Kidney (tissue), 14 donors: ENCODE results near the gene SORCS3. TPM values are rescaled to one million over a fixed set of nuclear protein-coding genes. Genes with fewer than 3 reads are reported as not detected.

ENCODE experiments used
- DNase-seq, 5 donors: peaks; one replicate each; pipeline ENCODE4 v3.0.0-alpha.2; 2013 to 2020
- FAIRE-seq: peaks from 2 replicates; lab custom pipeline; 2012; peaks lifted over from hg19 to GRCh38; lab: Jason Lieb, UNC
- H3K27ac ChIP-seq, 2 donors: one replicate each; pipeline ENCODE4 v1.7.0; 2013; ENCODE audit warnings: low read depth in 2 of 2, low read length in 2 of 2, inconsistent platforms in 1 of 2
- H3K27me3 ChIP-seq: one replicate; pipeline ENCODE4 v1.7.1; 2013; ENCODE audit warnings: low read length, inconsistent platforms; ENCODE audit not compliant: control insufficient read depth, insufficient read depth
- H3K36me3 ChIP-seq, 3 donors: one replicate each; pipeline versions ENCODE4 v1.7.0 to v1.7.1; 2013; ENCODE audit warnings: low read length in 3 of 3, control low read depth in 1 of 3, inconsistent platforms in 1 of 3; ENCODE audit not compliant: insufficient read depth in 3 of 3, control insufficient read depth in 2 of 3
- H3K4me1 ChIP-seq, 3 donors: one replicate each; pipeline versions ENCODE4 v1.7.0 to v1.7.1; 2013; ENCODE audit warnings: low read length in 3 of 3, inconsistent platforms in 1 of 3, low read depth in 1 of 3; ENCODE audit not compliant: control insufficient read depth in 2 of 3, insufficient read depth in 2 of 3
- H3K4me3 ChIP-seq, 3 donors: one replicate each; pipeline versions ENCODE4 v1.7.0 to v1.8.1; 2013; ENCODE audit warnings: low read length in 3 of 3, control low read depth in 1 of 3, inconsistent platforms in 1 of 3
- H3K9ac ChIP-seq, 3 donors: one replicate each; pipeline versions ENCODE4 v1.7.0 to v1.7.1; 2013; ENCODE audit warnings: low read length in 3 of 3, control low read depth in 1 of 3, inconsistent platforms in 1 of 3
- H3K9me3 ChIP-seq, 3 donors: one replicate each; pipeline versions ENCODE4 v1.7.0 to v1.7.1; 2013; ENCODE audit warnings: low read length in 3 of 3, control low read depth in 1 of 3, inconsistent platforms in 1 of 3; ENCODE audit not compliant: control insufficient read depth in 2 of 3, insufficient read depth in 1 of 3
- intact Hi-C: fragments of 100-400 bp; cut with DNase I; formaldehyde crosslinking; loops from one replicate; pipeline ENCODE4 v1.11.1; 2022
- polyA plus RNA-seq: library from polyadenylated mRNA; stranded (reverse); fragments of 350-450 nt; fragmentation: Illumina TruSeq; extraction: RNeasy Lipid Tissue Mini Kit (QIAGEN cat#74804); gene quantifications from one replicate; pipeline ENCODE4 v1.2.3, GENCODE V29; 2014; ENCODE audit warnings: low read depth, low replicate concordance; ENCODE audit not compliant: insufficient read depth
- total RNA-seq: library from RNA; stranded (reverse); fragmentation: NEBNext Ultra II Directional; extraction: Animal tissue kit (Norgen Biotek cat#: 25700); gene quantifications from one replicate; pipeline ENCODE4 v1.2.1, GENCODE V29; 2021
- TF ChIP-seq, protein P1 (sequence below): IDR thresholded peaks from 3 replicates; pipeline ENCODE4 v1.5.1; 2012; ENCODE audit warnings: mild to moderate bottlenecking, moderate library complexity, borderline replicate concordance; ENCODE audit not compliant: insufficient read depth; ENCODE audit errors: extremely low read depth
- donor health status: control.
- donor health status: control.
- donor health status: control.
- donor health status: control.
- donor health status: control.
- donor health status: DM: yes; HTN: yes; CAD: no.
- donor health status: Normal renal cell carcinoma (clear cell type).

The SORCS3 gene
- total and polyA plus RNA-seq, 2 donors from 2014 or later: 0.52 to 1.1 TPM

DNA sequence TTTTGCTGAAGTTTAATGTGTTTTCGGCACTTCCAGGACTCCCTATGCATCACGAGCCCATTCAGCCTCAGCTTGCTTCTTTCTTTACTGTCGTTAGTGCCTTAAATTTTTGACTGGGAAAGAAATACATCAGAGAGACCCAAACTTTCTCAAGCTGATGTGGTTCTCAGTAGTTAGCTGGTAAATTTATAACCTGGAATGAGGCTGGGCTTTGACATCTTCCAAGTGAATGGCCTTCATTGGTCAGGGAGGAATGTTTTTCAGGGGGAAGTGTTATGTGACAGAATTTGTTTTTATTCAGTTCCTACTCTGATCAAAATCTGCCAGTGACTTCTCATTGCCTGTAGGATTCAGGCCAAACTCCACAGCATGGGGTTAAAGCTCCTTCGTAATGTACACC lies 296.9 kb downstream of the SORCS3 start:
- Histone ChIP-seq H3K9me3 (no peaks in the 10 kb centered on the region), H3K27me3 (no peaks in the 10 kb centered on the region), H3K4me3 (no peak overlapping the region), H3K27ac (no peak overlapping the region), H3K4me1 (peaks cover 0 to 14% (median 2%) of the 10 kb centered on the region in 3 donors), H3K9ac (no peak overlapping the region), H3K36me3 (no peaks in the 10 kb centered on the region)
- TF ChIP-seq, protein P1, sequence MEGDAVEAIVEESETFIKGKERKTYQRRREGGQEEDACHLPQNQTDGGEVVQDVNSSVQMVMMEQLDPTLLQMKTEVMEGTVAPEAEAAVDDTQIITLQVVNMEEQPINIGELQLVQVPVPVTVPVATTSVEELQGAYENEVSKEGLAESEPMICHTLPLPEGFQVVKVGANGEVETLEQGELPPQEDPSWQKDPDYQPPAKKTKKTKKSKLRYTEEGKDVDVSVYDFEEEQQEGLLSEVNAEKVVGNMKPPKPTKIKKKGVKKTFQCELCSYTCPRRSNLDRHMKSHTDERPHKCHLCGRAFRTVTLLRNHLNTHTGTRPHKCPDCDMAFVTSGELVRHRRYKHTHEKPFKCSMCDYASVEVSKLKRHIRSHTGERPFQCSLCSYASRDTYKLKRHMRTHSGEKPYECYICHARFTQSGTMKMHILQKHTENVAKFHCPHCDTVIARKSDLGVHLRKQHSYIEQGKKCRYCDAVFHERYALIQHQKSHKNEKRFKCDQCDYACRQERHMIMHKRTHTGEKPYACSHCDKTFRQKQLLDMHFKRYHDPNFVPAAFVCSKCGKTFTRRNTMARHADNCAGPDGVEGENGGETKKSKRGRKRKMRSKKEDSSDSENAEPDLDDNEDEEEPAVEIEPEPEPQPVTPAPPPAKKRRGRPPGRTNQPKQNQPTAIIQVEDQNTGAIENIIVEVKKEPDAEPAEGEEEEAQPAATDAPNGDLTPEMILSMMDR: no peak
- DNase-seq (peak in 2 of 5 donors; percentile 7 to 16), FAIRE-seq (no peak)
- intact Hi-C loops: no loop called here

DNA sequence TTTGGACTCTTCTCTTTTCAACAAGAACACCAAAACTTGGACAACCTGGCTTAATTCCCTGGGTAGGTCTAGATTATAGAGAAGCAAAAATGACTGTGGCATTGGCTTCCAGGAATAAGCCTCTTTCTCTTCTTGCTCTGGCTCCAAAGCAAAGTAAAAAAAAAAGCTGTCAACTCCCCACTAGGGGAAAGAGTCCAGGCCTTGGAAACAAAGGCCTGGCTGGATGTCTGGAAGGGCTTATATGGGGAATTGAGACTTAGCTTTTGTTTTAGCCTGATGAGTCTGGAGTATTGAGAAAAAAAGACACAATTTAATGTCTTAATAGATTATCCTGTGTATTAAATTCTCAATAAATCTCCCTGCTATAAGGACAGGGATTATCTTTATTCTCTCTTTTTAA lies 300.6 kb downstream of the SORCS3 start:
- no peak overlapping the region for H3K4me3 ChIP-seq
- FAIRE-seq (no peak), DNase-seq (no peak)
- intact Hi-C loops: no loop called here
- H3K9me3 ChIP-seq: no peaks in the 10 kb centered on the region
- no peak overlapping the region for H3K9ac ChIP-seq
- no peaks in the 10 kb centered on the region for H3K36me3 ChIP-seq
- no peak overlapping the region for H3K27ac ChIP-seq
- TF ChIP-seq, protein P1: no peak
- no peaks in the 10 kb centered on the region for H3K27me3 ChIP-seq
- peaks cover 0 to 14% (median 2%) of the 10 kb centered on the region in 3 donors for H3K4me1 ChIP-seq

DNA sequence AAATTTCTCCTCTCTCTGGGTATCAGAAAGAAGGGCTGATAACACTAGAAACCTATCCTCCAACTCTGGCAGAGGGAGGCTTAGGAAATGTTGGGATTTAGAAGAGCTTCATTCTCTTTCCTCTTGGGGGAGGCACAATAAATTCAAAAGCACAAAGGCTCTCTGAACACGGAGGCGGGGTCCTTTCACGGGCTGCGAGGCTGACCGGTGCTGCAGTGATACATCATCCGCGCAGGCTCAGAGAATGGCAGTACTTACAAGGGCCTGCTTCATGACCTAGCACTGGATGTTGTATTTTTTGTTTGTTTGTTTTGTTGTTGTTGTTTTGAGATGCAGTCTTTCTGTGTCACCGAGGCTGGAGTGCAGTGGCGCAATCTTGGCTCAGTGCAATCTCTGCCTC lies 306.2 kb downstream of the SORCS3 start:
- TF ChIP-seq, protein P1: no peak
- Histone ChIP-seq H3K27ac (no peak overlapping the region), H3K36me3 (no peaks in the 10 kb centered on the region), H3K9me3 (no peaks in the 10 kb centered on the region), H3K4me1 (no peaks in the 10 kb centered on the region), H3K4me3 (no peak overlapping the region), H3K9ac (no peak overlapping the region), H3K27me3 (no peaks in the 10 kb centered on the region)
- intact Hi-C loops: no loop called here
- DNase-seq (no peak), FAIRE-seq (no peak)
